Fibroblast of villous mesenchyme (primary cell): ENCODE measurements around the gene CDKL2. TPM values are rescaled to one million over a fixed set of nuclear protein-coding genes. Genes with fewer than 3 reads are reported as not detected.

Source experiments
- DNase-seq: peaks from one replicate; pipeline ENCODE4 v3.0.0-alpha.2; 2010; ENCODE audit warnings: low read depth
- H3K4me3 ChIP-seq: 2 replicates; pipeline ENCODE4 v1.5.1; 2011; ENCODE audit warnings: low read depth, mild to moderate bottlenecking, low read length
- CTCF ChIP-seq: IDR thresholded peaks from 2 replicates; pipeline ENCODE4 v1.5.1; 2012; ENCODE audit warnings: low read depth, mild to moderate bottlenecking, low read length; ENCODE audit not compliant: insufficient read depth
- total RNA-seq: library from RNA; depleted of rRNA; stranded (reverse); fragments of >200 nt; gene quantifications from 2 replicates; pipeline ENCODE4 v1.2.3, GENCODE V29; 2012

The CDKL2 gene
- total RNA-seq, 1 donor, result 1.3 TPM

GRCh38 chr4:75659512-75660031 is 29.2 kb upstream of the CDKL2 start:
- H3K4me3 ChIP-seq, result no peak overlapping the region
- TF ChIP-seq CTCF, result no peak
- DNase-seq, result no peak

- TF ChIP-seq CTCF, result no peak
- peak; percentile 54 for DNase-seq
- no peak overlapping the region for H3K4me3 ChIP-seq
These were observed 28.5 kb upstream of the CDKL2 start for GRCh38 chr4:75658876-75659275.

GRCh38 chr4:75655562-75655961 is 25.2 kb upstream of the CDKL2 start:
- H3K4me3 ChIP-seq, result no peak overlapping the region
- TF ChIP-seq CTCF, result no peak

GRCh38 chr4:75654905-75655304 is 24.6 kb upstream of the CDKL2 start:
- no peak overlapping the region for H3K4me3 ChIP-seq
- no peak for DNase-seq
- TF ChIP-seq CTCF, result no peak

More at GRCh38 chr4:75655562-75655961, 25.2 kb upstream of the CDKL2 start:
- no peak for DNase-seq

GRCh38 chr4:75653845-75654503 is 23.6 kb upstream of the CDKL2 start:
- TF ChIP-seq CTCF, result peak; percentile 59
- peak; percentile 45 for DNase-seq
- no peak overlapping the region for H3K4me3 ChIP-seq

GRCh38 chr4:75644095-75644494 is 13.8 kb upstream of the CDKL2 start:
- H3K4me3 ChIP-seq, result no peak overlapping the region
- no peak for DNase-seq
- TF ChIP-seq CTCF, result no peak

GRCh38 chr4:75643651-75644050 is 13.3 kb upstream of the CDKL2 start:
- peak; percentile 50 for DNase-seq
- no peak for TF ChIP-seq CTCF
- H3K4me3 ChIP-seq, result no peak overlapping the region
